Gastroesophageal sphincter (tissue), 3 donors: ENCODE measurements around the gene EIF6.

Experiments used
- CTCF ChIP-seq, 4 experiments: fragments of 200-600 bp in 2 of 4; fragments of 450-650 bp in 2 of 4; sonication (generic) in 1 of 4; IDR thresholded peaks; one replicate each; pipeline ENCODE4 v1.5.1; 2017 to 2019; ENCODE audit warnings: antibody characterized with exemption in 4 of 4, mild to moderate bottlenecking in 2 of 4, moderate library complexity in 2 of 4
- EP300 ChIP-seq: sonication (generic); formaldehyde crosslinking; IDR thresholded peaks from one replicate; pipeline ENCODE4 v1.6.1; 2017; ENCODE audit warnings: antibody characterized with exemption, mild to moderate bottlenecking
- POLR2A ChIP-seq, 2 donors: fragments of 450-650 bp; IDR thresholded peaks; one replicate each; pipeline ENCODE4 v1.6.1; 2017; ENCODE audit warnings: antibody characterized with exemption in 2 of 2, mild to moderate bottlenecking in 2 of 2, moderate library complexity in 1 of 2
- POLR2AphosphoS5 ChIP-seq: sonication (generic); formaldehyde crosslinking; IDR thresholded peaks from one replicate; pipeline ENCODE4 v1.6.1; 2017; ENCODE audit warnings: antibody characterized with exemption

GRCh38 chr20:35311409-35311808 is 26.8 kb upstream of the EIF6 start:
- TF ChIP-seq CTCF (IDR thresholded peaks at IDR 0.05) (no peak), POLR2A (IDR thresholded peaks at IDR 0.05) (no peak), EP300 (no peak), POLR2AphosphoS5 (no peak)
